Vagina (tissue), 2 donors: ENCODE results near the gene SVEP1.

Experiments used
- POLR2A ChIP-seq, 2 donors: fragments of 450-650 bp; IDR thresholded peaks; one replicate each; pipeline ENCODE4 v1.6.1; 2017; ENCODE audit warnings: antibody characterized with exemption in 2 of 2, mild to moderate bottlenecking in 2 of 2, moderate library complexity in 2 of 2
- POLR2AphosphoS5 ChIP-seq, 2 donors: sonication (generic); formaldehyde crosslinking; IDR thresholded peaks; one replicate each; pipeline ENCODE4 v1.9.0; 2017; ENCODE audit warnings: antibody characterized with exemption in 2 of 2, mild to moderate bottlenecking in 2 of 2, low read depth in 1 of 2; ENCODE audit not compliant: insufficient read depth in 1 of 2

DNA sequence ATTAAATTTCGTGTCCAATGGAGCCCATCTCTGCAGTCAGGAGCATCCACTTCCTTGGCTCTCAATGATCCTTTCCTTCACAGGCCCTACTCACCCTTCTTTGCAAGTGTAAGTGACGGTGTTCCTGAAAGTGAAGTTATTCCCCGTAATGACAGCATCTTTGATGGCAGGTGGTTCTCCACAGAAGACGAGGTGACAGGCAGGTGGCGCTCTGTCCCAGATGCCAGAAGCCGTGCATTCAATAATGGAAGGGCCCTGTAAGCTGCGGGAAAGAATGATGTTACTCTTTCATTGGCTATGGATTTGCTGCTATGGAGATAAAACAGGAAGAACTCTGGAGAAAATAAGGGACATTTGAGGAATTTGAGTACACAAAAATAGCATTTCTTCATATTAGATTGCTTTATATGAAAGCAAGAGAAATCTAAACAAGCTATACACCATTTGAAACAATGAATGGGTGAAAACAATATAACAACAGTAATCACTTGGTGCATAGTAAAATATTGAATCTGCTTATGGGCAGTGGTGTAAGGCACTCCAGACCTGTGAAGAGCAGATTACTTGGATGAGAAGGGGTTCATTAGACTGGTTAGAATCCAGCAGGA is 151.9 kb downstream of the SVEP1 start:
- TF ChIP-seq POLR2A (IDR thresholded peaks at IDR 0.05) (no peak), POLR2AphosphoS5 (IDR thresholded peaks at IDR 0.05; ENCODE audit: insufficient read depth in 1 of 2, low read depth in 1 of 2) (no peak)
